Measurements from ENCODE around the gene ELFN2.

Gene ELFN2

DNA sequence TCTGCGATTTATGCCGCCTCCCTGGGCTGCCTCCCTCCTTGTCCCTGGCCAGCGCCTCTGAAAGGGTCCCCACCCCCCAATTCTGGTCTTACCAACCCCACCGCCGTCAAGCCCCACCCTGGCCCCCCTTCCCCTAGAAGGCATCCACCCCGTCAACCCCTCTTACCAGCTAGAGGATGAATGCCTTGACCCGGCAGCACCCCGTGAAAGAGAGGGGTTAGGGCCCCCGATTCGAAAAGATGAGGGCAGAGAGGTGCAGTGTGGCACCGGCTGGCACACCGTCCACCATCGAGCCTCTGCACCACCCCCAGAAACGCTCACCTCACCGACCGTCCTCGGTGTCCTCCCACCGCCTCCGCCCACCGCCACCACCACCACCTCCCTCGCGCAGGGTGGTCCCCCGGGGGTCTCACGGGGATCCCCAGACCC lies 559 bp downstream of the ELFN2 start:
- DNase-seq, result no peak

DNA sequence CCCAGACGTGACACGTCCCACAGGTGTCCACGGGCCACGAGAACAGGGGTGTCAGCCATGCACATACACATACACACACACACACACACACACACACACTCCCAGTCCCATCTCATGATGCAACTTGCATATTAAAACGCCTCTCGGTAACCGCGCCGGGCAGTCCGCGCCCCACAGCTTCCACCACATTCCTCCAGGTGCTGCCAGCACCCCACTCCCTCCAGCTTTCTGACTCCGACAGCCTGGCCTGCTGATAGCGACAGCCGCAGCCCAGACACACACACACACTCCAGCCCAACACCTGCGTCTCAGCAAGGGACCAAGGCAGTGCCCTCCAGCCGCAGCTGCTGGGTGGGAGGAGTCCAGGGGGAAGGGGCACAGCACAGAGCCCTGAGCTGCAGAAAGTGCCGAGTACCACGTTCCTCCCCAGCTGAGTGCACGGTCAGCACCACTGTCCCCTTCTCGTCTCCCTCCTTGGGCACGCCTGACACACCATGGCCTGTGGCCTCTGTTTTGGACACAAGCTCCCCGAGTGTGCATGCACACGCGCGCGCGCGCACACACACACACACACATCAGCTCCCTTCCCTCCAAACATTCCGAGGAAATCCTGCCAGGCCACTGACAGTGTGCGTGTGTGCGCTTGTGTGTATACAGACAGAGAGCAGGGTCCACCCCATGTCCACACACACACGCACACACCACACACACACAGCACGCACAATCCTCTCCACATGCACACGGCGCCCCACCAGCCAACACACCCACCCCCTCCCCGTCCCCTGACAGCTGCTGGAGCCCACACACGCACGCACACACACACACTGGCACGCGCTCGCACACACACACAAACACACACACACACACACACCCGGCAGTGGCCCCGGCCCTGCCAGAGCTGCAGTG lies 1.2 kb downstream of the ELFN2 start:
- DNase-seq, result peak; percentile 37

DNA sequence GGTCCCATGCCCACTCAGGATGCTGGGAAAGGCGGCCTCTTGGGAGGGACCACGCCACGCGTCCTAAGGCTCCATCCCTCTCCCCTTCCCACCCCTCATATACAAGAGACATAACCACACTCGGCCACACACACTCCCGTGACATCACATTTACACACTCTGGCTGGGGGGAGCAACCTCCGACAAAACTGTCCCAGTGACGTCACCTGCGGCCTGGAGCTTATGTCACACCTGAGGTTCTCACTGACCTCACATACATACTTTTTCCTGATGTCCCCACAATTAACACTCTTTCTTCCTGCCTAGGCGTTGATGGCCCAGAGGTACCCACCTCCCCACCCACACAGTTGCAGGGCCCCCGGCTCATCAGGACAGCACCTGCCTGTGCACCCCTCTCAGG lies 1.9 kb downstream of the ELFN2 start:
- DNase-seq, result no peak

DNA sequence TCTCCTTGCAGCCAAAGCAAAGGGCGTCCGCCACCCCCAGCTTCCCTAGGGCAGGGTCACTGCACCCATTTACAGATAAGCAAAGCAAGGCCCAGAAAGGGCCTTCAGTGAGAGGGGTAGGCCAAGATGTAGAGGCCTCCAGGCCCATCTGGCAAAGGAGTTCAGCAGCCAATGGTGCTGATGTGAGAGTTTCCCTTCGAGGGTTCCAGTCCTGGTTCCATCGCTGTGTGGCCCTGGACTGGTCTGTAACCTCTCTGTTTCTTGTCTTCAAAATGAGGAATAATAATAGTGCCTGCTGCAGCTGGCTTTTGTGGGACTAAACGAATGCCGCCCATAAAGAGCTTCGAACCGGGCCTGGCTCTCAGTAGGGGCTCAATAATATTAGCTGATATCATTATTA lies 4.0 kb downstream of the ELFN2 start:
- DNase-seq, result no peak

DNA sequence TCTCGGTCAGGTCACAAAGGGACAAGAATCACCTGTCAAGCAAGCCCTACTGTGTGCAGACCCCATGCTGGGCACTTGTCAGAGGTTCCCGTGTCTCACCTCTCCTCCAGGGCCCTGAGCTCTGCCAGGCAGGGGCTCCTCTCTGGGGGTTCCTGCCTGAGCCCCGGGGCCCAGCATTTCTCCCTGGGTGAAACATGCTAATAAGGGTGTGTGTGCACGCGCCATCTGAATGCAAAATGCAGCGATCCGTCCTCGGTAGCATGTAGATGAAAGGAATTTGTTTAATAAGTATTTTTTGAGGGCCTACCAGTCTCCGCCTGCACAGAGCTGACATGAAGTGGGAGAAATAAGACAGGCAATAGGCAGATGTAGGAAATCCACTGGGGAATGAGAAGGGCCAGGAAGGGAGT lies 5.8 kb downstream of the ELFN2 start:
- DNase-seq, result no peak

DNA sequence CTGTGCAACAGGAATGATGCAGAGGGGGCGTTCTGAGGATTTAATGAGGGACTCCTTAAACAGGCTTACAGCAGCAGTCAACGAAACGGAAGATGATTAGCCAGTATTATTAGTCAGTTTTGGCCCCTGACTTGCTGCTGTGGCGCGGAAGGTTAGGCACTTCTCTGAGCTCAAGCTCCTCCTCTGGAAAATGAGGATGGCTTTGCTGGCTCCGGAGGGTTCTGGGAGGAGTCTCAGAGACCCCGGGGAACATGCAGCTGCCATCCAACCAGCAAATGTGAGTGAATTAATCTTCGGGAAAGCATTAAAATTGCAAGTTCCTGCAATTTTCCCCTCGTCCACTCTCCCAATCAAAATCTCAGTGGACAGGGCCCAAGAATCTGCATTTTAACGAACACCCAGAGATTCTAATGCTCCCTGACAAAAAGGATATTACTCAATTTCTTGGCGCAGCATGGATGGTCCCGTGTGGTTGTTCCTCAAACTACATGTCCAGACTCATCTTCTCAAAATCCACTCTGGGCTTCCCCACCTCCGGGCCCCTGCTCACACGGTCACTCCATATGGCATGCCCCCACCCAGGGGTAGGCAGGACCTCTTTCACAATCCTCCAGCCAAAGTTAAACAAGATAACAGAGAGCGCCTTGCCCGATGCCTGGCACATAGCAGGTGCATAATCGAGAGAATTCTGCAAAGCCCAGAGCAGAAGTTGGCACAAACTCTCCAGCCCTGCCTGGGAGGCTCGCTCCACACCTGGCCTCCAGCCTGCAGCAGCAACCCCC lies 6.4 kb downstream of the ELFN2 start:
- peak; percentile 34 for DNase-seq

DNA sequence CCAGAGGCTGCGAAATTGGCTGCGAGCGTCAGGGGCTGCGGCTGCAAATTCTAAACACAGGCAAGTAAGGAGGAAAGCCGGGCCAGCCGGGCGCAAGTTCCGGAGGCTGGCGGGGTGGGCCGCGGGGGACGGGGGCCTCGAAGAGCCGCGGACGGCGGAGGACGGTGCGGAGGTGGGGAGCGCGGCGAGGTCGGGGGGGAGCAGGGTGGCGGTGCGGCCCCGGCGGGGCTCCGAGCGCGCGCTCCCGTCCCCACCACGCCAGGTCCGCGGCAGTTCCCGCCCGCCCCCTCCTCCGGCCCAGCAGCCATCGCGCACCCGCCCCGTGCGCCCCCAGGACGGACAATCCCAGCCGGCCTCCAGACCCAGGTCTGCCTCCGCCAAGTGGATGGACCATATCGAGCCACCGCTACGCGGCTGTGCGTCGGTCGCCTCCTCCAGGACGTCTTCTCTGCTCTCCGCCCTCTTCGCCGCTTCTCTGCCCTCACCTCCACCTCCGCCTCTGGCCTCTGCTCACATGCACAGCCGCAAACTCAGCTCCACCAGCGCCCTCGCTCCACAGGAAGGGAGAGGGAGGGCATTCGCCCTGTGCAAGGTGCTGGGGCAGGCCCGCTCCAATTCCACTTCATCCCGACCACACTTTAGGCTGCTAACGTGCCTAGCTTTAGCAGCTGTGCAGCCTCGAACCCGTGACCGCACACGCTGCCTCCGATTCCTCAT lies 7.2 kb downstream of the ELFN2 start:
- no peak for DNase-seq

DNA sequence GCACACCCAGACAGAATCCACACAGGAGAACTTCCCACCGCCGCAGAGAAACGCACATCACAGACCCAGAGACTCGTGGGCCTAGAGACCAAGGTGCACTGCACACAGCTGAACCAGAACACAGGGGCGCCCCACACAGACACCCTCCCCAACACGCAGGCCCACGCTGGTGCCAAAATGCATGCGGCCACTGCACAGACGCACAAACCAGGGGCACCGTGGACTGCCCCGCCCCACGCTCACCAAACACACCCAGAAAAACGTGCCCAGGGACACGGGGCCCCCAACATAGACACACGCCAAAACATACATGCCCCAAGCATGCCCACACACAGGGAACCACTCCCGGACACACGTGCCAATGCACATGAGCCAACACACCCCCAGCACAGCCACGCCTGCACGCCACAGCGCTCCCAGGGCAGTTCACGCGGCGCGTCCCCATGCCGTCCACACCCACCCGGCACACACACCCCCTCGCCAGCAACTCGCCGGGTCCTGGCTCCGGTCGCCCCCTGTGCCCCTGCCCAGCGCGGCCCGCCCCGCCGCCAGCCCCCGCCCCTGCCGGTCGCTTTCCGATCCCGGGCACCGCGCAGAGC lies 7.8 kb downstream of the ELFN2 start:
- DNase-seq, result no peak

DNA sequence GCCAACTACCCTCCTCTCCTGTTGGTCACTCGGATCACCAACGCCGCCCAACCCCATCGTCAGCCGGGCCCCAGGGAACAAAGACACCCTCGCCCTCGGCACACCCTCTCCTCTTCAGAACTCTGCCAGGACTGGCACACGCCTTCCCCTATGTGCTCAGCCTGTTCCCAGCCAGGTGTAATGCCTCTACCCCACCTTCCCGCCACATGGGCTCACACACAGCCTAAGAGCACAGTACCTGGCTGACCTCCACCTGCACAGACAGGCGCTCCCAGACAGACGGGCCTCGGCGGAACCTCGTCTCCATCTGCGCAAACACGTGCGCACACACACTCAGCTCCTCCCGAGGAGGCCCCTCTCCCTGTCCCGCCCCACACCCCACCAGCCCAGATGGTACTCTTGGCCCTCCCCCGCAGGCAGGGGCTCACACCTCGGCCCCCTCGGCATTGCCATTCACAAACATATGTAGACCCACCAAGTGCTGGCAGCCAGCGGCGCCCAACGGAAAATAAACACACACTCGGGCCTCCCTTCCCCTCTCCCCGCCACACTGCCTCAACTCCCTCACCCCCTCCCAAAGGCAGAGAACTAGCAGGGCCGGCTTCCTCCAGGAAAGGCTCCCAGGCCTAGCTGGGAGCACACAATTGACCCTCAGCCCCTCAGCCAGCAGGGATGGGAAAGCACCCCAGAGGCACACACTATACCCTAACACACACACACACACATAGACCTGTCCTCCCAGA lies 8.5 kb downstream of the ELFN2 start:
- DNase-seq, result no peak

DNA sequence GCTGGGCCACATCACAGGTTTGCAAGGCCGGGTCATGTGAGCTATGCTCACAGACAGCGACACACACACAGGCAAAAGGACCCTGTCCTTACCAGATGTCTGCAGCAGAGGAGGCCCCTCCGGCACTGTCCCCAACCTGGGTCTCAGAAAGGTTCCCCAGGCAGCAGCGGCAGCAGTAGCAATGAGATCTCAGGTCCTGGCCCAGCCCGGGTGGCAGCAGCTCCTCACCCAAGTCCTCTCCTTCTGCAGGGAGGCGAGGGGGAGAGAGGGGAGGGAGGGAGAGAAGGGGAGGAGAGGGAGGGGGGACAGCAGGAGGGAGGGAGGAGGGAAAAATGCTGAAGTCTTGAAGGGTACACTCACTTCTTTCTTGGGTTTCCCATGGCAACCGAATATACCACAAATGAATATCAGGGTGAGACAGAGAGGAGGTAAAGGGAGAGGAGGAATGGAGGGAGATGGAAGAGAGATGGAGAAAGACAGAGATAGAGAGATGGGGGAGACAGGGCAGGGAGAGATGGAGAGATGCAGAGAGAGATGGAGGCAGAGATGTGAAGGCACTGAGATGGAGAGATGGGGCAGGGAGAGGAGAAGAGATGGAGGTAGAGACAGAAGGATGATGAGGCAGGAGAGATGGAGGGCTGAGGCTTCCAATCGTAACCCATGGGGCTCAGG lies 9.5 kb downstream of the ELFN2 start:
- DNase-seq, result peak; percentile 33

DNA sequence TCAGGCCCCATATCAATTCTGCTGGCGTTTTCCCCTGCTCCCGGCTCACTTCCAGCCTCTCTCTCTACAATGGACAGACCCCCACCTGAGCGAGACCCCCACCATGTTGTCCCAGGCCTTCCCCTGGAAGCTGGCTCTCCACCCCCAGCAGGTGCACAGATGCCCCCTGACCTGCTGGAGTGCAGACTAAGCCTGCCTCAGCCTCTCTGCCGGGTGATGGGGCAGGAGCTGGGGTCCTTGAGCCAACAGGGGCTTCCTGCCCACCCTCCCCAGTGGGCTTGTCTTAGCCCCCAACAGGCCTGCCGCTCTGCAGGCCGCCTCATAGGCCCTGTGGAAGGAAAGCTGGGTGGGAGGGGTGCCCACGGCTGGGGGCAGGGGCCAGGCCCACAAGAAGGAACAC lies 10.0 kb downstream of the ELFN2 start:
- no peak for DNase-seq

DNA sequence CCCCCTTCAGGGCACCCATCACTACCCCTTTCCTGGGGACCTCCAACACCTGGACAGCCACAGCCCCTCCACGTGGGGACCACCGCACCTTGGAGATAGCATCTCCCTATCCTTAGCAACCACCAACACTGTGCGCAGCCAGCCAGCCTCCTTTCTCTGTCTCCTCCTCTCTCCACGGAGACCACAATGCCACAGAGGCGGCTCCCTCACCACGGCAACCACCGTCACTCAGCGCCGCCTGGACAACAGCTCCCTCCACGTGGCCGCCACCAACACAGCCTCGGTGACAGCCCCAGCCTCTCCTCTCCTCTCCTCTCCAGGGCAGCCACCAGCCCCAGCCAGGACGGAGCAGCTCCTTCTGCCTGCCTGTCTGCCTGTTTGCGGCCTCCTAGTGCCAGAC lies 10.5 kb downstream of the ELFN2 start:
- no peak for DNase-seq

DNA sequence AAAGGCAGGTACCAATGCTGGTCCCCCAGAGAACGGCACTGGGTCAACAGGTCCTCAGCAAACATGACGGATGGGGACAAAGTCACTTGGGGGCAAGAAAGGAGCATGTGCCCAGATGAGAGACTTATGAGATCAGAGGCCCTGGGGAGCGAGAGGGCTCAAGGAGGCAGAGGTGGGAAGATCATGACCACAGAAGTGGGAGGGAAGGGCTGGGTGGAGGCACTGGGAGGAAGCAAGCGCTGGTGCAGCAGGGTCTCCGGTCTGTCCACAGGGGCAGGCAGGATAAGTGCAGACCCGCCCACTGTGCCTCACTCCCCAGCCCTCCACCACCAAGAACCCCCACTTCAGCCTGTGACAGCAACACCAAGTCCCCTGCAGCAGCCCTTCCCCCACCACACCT lies 10.9 kb downstream of the ELFN2 start:
- no peak for DNase-seq

DNA sequence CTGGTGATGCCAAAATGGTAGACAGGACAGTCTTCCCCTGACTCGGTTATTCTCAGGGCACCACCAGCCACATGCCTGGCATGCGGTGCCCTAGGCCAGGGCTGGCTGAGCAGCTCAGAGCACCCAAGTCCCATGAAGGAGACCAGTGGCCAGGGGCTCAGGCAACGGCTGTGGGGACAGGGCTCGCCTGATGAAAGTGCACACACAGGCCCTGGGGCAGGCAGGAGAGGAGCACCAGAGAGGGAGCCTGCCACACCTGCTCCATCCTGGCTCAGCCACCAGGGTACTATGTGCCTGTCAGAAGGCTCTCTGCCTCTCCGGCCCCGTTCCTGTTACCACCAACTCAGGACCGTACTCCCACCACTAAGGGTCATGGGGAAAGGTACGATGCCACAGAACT lies 12.1 kb downstream of the ELFN2 start:
- DNase-seq, result no peak

DNA sequence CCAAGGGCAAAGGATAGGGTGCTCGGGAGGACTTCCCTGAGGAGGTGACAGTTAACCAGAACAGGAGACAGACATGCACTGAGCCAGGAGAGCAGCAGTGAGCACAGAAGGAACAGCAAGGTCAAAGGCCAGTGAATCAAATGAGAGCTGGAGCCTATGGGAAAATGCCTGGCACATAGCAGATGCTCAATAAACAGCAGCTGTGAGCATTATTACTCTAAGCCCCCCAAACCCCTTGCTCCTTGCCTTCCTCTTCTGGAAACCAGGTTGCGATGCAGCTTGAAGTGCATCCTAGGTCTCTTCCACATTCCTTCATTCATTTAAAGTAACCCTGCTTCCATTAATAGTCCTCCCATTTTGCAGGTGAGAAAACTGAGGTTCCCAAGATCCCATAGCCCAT lies 13.0 kb downstream of the ELFN2 start:
- no peak for DNase-seq

DNA sequence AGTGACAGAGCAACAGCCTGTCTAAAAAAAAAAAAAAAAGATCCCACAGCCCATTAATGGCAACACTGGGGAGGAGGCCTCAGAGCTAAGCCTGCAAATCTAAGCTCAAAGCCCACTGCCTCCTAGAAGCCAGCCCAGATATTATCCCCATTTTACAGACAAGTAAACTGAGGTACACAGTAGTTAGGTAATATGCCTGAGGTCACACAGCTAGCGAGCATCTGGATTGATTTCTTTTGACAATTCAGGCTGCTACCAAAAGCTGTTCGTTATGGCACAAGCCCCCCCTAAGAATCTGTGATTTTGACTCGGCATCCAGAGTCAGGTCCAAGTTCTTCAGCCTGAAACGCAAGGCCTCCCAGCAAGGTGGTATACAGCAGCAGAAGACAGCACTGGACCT lies 13.7 kb downstream of the ELFN2 start:
- no peak for DNase-seq

DNA sequence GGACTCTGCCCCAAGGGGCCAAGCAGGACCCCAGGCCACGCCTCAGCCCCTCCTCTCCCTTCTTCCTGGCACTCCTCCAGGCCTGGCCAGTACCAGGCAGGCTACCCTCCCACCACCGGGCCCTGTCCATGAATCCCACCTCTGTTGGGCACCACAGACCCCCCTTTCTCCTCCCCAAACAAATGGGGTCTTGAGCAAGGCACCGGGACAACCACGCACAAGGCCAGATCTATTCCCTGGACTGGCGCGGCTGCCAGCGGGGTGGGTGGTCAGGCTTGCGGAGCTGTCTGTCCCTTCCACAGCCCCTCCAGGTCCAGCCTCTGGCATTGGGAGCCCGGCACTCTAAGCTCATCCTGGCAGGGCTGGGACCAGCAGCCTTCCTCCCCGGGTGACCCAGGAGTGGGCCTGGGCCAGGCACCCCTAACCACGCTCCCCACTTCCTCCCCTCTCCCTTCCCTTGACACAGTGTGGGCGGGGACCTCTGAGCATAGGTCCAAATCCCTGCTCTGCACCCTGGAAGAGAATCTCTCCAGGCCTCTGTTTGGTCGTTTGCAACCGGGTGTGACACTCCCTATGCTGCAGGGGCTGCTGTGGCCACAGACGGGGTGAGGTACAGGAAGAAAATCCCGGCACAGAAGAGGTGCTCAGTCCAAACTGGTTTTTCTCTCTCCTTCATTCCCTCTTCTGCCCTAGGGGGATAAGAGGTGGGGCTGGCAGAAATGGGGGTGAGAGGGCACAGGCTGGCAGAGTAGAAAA lies 14.6 kb downstream of the ELFN2 start:
- no peak for DNase-seq

DNA sequence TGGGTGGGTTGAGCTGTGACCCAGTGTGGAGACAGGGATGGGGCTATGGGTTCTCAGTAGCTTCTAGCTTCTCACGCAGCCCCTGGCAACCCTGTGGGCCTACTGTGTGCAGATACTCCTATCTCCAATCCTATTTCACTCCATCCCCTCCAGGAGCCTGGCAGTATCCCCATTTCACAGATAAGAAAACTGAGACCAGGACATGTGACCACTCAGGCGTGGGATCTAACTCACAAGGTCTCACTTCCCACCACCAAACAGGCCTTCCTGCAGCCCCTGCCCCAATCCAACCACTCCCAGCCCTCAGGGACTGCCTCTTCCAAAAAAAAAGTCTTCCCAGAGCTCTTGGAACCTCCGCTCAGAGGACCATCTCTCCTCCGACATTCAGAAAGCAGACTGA lies 15.6 kb downstream of the ELFN2 start:
- no peak for DNase-seq

DNA sequence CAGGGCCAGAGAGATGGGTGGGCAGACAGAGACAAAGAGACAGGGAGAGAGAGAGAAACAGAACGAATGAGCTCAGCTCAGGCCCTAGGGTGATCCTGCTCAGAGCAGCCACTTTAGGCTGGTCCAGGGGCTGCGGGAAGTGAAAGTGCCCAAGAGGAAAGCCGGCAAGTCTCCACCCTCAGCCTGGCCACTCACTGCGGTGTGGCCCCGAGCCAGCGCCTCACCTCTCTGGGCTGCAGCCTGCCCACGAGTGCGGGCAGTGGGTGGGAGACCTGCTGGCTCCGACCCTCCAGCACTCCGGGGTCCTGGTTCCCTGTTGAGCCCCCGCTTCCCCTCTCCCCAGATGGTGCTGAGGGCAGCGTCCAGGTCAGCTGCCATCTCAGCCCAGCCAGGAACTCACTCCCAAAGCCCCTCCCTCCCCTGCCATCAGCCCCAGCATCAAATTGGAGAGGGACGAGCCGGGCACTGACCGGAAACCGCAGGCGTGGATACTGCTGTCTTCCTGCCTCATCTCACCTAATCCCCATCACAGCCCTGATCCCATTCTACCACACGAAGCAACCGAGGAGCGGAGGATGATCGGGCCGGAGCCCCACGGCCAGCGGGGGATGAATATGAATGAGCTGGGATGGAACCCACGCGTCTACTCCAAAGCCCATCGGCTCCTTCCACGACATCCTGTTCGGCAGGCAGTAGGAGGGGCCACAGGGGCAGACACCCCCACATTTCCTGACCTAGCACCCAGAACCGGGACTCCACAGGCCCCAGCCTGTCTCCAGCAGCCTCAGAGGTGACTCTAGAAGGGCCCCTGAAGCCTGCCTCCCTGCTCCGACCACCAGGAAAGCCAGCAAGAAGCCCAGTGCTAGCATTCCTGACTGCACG lies 16.9 kb downstream of the ELFN2 start:
- no peak for DNase-seq

DNA sequence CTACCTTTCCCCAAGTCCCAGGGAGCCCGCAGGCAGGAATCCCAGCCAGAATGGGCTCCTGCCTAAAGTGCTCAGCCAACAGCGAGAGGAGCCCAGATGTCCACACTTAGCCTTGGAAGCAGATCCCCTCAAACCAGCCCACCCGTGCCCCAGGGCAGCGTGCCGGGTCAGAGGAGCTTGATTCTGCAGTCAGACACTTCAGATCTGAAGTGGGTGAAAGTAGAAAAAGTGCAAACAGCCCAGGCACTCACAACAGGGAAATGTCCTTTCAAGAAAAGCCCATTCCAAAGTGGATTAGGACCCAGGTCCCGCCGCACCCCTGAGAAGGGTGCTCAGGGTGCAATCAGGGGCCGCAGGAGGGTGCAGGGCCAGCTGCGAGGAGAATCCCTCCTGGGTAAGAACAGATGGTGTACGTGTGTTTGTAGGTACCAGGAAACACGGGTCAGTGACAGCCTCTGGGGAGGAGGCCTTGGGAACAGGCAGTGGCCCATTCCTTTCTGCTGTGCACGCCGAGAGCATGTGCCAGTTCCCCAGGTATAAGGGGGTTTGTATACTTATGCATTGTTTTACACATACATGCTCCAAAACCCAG lies 17.7 kb downstream of the ELFN2 start:
- no peak for DNase-seq
